HG02759 (cell line): ENCODE measurements around the gene FASN.
A peak's percentile ranks its signal among the peaks of the same experiment; 100 is the strongest.
"Not testable (repeated sequence)": the region's sequence is repeated elsewhere in the genome, so short reads cannot be mapped to it uniquely, and the experiment has no call there.

Experiments
- ATAC-seq: cut with Tn5 transposase; IDR thresholded peaks from one replicate; pipeline ENCODE4 v1.9.1; 2021; ENCODE audit warnings: mild to moderate bottlenecking, moderate library complexity; ENCODE audit not compliant: unreplicated experiment

Gene FASN

GRCh38 chr17:82098169-82098938 is at the start of gene FASN:
Gene FASN, minus strand, starts transcription at chr17:82098236. Its CDS starts 1,791 bp downstream, at chr17:82096445.
- peak; percentile 69 for ATAC-seq

GRCh38 chr17:82146663-82147654 is 48.9 kb upstream of the FASN start:
- ATAC-seq: no peak

GRCh38 chr17:82145550-82146155 is 47.6 kb upstream of the FASN start:
- no peak for ATAC-seq

GRCh38 chr17:82143333-82143732 is 45.3 kb upstream of the FASN start:
- ATAC-seq: no peak

- not testable (repeated sequence) for ATAC-seq
Observed at GRCh38 chr17:82139961-82140360, 41.9 kb upstream of the FASN start.

GRCh38 chr17:82138511-82138992 is 40.5 kb upstream of the FASN start:
- no peak for ATAC-seq

GRCh38 chr17:82134101-82134500 is 36.1 kb upstream of the FASN start:
- ATAC-seq: no peak

- not testable (repeated sequence) for ATAC-seq
Observed at GRCh38 chr17:82133166-82133953, 35.3 kb upstream of the FASN start.

- ATAC-seq: no peak
Observed at GRCh38 chr17:82129095-82129494, 31.1 kb upstream of the FASN start.

GRCh38 chr17:82128287-82128686 is 30.3 kb upstream of the FASN start:
- no peak for ATAC-seq

- ATAC-seq: no peak
Observed at GRCh38 chr17:82127704-82128103, 29.7 kb upstream of the FASN start.

- ATAC-seq: no peak
Observed at GRCh38 chr17:82127315-82127595, 29.2 kb upstream of the FASN start.

GRCh38 chr17:82126556-82127314 is 28.7 kb upstream of the FASN start:
- ATAC-seq: no peak

GRCh38 chr17:82124101-82124500 is 26.1 kb upstream of the FASN start:
- ATAC-seq: no peak

GRCh38 chr17:82121660-82122629 is 23.9 kb upstream of the FASN start:
- no peak for ATAC-seq

- ATAC-seq: no peak
Observed at GRCh38 chr17:82121246-82121645, 23.2 kb upstream of the FASN start.

- no peak for ATAC-seq
Observed at GRCh38 chr17:82120148-82120547, 22.1 kb upstream of the FASN start.

- no peak for ATAC-seq
Observed at GRCh38 chr17:82118815-82119380, 20.9 kb upstream of the FASN start.
